Osteoblast (primary cell): ENCODE data around the gene PIAS1. TPM values are rescaled to one million over a fixed set of nuclear protein-coding genes. Genes with fewer than 3 reads are reported as not detected.

ENCODE experiments used
- DNase-seq: peaks from one replicate; pipeline ENCODE4 v3.0.0; 2011; ENCODE audit warnings: low spot score, mixed read lengths; ENCODE audit not compliant: insufficient read length; ENCODE audit errors: missing footprints
- H2AFZ ChIP-seq: 2 replicates; pipeline ENCODE4 v1.6.0; 2011; ENCODE audit warnings: mild to moderate bottlenecking, low read length
- H3K27ac ChIP-seq: 2 replicates; pipeline ENCODE4 v1.5.1; 2011; ENCODE audit warnings: mild to moderate bottlenecking, low read depth, low read length, moderate library complexity
- H3K27me3 ChIP-seq: 2 replicates; pipeline ENCODE4 v1.6.0; 2012; ENCODE audit warnings: mild to moderate bottlenecking, control low read depth, inconsistent platforms, low read length, moderate library complexity; ENCODE audit not compliant: insufficient read depth
- H3K36me3 ChIP-seq: 2 replicates; pipeline ENCODE4 v1.5.1; 2011; ENCODE audit warnings: mild to moderate bottlenecking, low read length, control low read depth, moderate library complexity; ENCODE audit not compliant: insufficient read depth
- H3K4me1 ChIP-seq: 2 replicates; pipeline ENCODE4 v1.5.1; 2011; ENCODE audit warnings: mild to moderate bottlenecking, low read length, control low read depth, moderate library complexity; ENCODE audit not compliant: insufficient read depth
- H3K4me2 ChIP-seq: 2 replicates; pipeline ENCODE4 v1.6.0; 2011; ENCODE audit warnings: mild to moderate bottlenecking, low read length; ENCODE audit not compliant: insufficient read depth
- H3K4me3 ChIP-seq: fragments of 200-600 bp; sonication (generic); 3 replicates; pipeline ENCODE4 v1.5.1; 2012; ENCODE audit warnings: mild to moderate bottlenecking, low read length, inconsistent platforms; ENCODE audit not compliant: insufficient read depth
- H3K79me2 ChIP-seq: 2 replicates; pipeline ENCODE4 v1.6.0; 2012; ENCODE audit warnings: mild to moderate bottlenecking, low read length, control low read depth, inconsistent platforms; ENCODE audit not compliant: insufficient read depth
- H3K9me3 ChIP-seq: 2 replicates; pipeline ENCODE4 v1.5.1; 2011; ENCODE audit warnings: low read depth, low read length, control low read depth
- H4K20me1 ChIP-seq: 2 replicates; pipeline ENCODE4 v1.6.0; 2012; ENCODE audit warnings: mild to moderate bottlenecking, low read length, control low read depth; ENCODE audit not compliant: insufficient read depth
- total RNA-seq: library from RNA; depleted of rRNA; stranded (reverse); fragments of >200 nt; gene quantifications from 2 replicates; pipeline ENCODE4 v1.2.3, GENCODE V29; 2012
- TF ChIP-seq, protein P1 (sequence below): IDR thresholded peaks from 2 replicates; pipeline ENCODE4 v1.5.1; 2011; ENCODE audit warnings: mild to moderate bottlenecking, low read depth, low read length, moderate library complexity; ENCODE audit errors: extremely low read depth

Gene PIAS1
- total RNA-seq, 1 donor = 29.0 TPM

DNA sequence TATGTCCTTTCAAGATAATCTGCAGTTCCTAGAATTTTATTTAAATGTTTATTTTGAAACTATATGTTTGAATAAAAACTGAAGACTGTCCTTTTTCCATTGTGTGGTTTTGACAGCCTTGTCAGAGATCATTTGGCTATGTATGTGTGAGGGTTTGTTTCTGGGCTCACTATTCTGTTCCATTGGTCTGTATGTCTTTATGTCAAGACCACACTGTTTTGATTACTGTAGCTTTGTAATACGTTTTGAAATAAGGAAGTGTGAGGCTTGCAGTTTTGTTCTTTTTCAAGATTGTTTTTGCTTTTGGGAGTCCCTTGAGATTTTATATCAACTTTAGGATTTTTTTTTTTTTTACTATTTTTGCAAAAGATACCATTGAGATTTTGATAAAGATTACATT lies 42.0 kb downstream of the PIAS1 start:
- Histone ChIP-seq H3K4me1 (no peaks in the 10 kb centered on the region), H3K9me3 (no peaks in the 10 kb centered on the region), H3K27me3 (no peaks in the 10 kb centered on the region), H3K4me2 (no peak overlapping the region), H2AFZ (no peak overlapping the region), H3K36me3 (peaks cover 2% of the 10 kb centered on the region), H3K27ac (no peak overlapping the region), H3K79me2 (peaks cover 84% of the 10 kb centered on the region), H4K20me1 (peaks cover 12% of the 10 kb centered on the region), H3K4me3 (no peak overlapping the region)
- TF ChIP-seq, protein P1, sequence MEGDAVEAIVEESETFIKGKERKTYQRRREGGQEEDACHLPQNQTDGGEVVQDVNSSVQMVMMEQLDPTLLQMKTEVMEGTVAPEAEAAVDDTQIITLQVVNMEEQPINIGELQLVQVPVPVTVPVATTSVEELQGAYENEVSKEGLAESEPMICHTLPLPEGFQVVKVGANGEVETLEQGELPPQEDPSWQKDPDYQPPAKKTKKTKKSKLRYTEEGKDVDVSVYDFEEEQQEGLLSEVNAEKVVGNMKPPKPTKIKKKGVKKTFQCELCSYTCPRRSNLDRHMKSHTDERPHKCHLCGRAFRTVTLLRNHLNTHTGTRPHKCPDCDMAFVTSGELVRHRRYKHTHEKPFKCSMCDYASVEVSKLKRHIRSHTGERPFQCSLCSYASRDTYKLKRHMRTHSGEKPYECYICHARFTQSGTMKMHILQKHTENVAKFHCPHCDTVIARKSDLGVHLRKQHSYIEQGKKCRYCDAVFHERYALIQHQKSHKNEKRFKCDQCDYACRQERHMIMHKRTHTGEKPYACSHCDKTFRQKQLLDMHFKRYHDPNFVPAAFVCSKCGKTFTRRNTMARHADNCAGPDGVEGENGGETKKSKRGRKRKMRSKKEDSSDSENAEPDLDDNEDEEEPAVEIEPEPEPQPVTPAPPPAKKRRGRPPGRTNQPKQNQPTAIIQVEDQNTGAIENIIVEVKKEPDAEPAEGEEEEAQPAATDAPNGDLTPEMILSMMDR = no peak
- DNase-seq = no peak

DNA sequence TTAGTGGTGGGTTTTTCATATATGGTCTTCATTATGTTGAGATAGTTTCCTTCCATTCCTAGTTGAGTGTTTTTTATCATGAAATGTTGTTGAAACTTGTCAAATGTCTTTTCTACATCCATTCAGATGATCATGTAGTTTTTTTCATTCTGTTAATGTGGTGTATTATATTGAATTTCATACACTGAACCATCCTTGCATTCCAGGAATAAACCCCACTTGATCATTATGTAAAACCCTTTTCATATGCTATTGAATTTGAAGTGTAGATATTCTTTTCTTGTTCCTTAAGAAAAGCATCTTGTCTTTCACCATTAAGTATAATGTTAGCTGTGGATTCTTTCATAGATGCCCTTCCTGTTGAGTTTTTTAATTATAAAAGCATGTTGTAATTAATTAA lies 42.9 kb downstream of the PIAS1 start:
- H3K36me3 ChIP-seq = peaks cover 2% of the 10 kb centered on the region
- no peaks in the 10 kb centered on the region for H3K9me3 ChIP-seq
- H3K79me2 ChIP-seq = peaks cover 88% of the 10 kb centered on the region
- H3K4me1 ChIP-seq = no peaks in the 10 kb centered on the region
- H3K4me3 ChIP-seq = no peak overlapping the region
- DNase-seq = no peak
- no peak overlapping the region for H3K4me2 ChIP-seq
- H3K27ac ChIP-seq = no peak overlapping the region
- TF ChIP-seq, protein P1 = no peak
- no peak overlapping the region for H2AFZ ChIP-seq
- peaks cover 16% of the 10 kb centered on the region for H4K20me1 ChIP-seq
- H3K27me3 ChIP-seq = no peaks in the 10 kb centered on the region

DNA sequence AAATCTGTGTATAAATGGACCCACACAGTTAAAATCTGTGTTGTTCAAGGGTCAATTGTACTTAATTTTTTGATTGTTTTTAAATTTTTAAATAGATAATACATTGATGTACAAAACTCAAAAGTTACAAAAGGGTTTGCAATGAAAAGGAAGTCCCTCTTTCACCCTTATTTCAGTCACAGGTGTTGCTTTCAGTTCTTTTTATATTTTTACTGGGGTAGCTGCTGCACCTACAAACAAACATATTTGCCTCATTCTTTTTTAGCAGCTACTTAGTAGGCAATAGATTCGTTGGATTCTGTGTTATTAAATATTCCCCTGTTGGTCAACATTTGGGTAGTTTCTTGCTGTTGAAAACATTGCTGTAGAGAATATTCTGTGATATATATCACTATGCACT lies 44.4 kb downstream of the PIAS1 start:
- Histone ChIP-seq H3K79me2 (peaks cover 86% of the 10 kb centered on the region), H4K20me1 (peaks cover 16% of the 10 kb centered on the region), H3K4me2 (no peak overlapping the region), H3K36me3 (peaks cover 5% of the 10 kb centered on the region), H2AFZ (no peak overlapping the region), H3K4me3 (no peak overlapping the region), H3K4me1 (no peaks in the 10 kb centered on the region), H3K27ac (no peak overlapping the region), H3K27me3 (no peaks in the 10 kb centered on the region), H3K9me3 (no peaks in the 10 kb centered on the region)
- DNase-seq = no peak
- TF ChIP-seq, protein P1 = no peak

DNA sequence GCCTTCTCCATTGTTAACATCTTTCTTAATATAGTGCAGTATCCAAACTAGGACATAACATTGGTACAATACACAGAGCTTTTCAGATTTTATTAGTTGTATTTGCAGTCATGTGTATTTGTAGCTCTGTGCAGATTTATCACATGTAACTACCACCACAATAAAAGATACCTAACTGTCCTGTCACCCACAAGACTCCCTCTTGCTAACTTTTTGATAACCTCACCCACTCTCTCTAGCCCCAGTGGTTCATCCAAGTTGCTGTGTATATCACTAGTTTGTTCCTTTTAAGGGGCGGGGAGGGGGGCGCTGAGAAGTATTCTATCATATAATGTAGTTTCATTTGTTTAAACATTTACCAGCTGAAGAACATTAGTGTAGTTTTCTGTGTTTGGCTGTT lies 46.1 kb downstream of the PIAS1 start:
- Histone ChIP-seq H3K36me3 (peaks cover 8% of the 10 kb centered on the region), H3K4me3 (no peak overlapping the region), H3K79me2 (peaks cover 86% of the 10 kb centered on the region), H3K4me1 (no peaks in the 10 kb centered on the region), H4K20me1 (peaks cover 19% of the 10 kb centered on the region), H3K27me3 (no peaks in the 10 kb centered on the region), H3K27ac (no peak overlapping the region), H3K4me2 (no peak overlapping the region), H3K9me3 (no peaks in the 10 kb centered on the region), H2AFZ (no peak overlapping the region)
- no peak for DNase-seq
- TF ChIP-seq, protein P1 = no peak
